ENCODE results near the gene FBXL14. TPM values are rescaled to one million over a fixed set of nuclear protein-coding genes. Genes with fewer than 3 reads are reported as not detected.

The FBXL14 gene
- total RNA-seq, 4 donors from 2014 or later, result 1.5 to 17.4 (median 13.5) TPM

DNA sequence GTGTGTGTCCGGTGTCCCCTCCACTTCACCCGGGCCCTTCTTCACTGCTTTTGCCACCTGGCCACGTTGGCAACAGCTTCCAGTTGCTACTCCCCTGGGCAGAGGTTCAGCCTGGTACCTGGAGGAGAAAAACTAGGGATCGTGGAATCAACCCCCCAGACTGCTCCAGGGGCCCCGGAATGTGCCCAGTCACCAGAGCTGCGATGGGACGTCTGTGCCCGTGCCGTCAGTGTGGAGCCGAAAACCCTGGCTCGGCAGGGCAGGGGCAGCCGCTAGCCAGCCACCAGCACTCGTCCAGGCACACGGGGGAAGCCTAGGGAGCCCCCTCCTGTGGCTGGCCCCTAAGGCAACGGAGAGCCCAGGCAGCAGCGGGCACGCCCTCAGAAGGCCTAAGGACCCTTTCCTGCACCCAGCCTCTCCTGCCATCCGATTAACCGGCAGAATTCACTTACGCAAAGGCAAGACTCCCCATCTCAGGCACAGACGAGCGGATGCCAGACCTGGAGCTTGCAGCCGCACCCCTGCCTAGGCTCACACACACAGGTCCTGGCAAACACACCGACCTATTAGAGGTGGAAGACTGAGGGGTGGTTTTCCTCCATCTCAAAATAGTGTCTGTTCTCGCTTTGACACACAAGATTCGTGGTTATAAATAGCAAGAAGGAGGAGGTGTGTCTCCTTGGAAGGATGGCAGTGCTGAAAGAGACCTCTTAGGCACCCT lies 62.6 kb downstream of the FBXL14 start:
- no peak overlapping the region for H3K27ac ChIP-seq
- intact Hi-C loops (cut with DNase I; ENCODE audit: low total_unique reads), result no loop called here

DNA sequence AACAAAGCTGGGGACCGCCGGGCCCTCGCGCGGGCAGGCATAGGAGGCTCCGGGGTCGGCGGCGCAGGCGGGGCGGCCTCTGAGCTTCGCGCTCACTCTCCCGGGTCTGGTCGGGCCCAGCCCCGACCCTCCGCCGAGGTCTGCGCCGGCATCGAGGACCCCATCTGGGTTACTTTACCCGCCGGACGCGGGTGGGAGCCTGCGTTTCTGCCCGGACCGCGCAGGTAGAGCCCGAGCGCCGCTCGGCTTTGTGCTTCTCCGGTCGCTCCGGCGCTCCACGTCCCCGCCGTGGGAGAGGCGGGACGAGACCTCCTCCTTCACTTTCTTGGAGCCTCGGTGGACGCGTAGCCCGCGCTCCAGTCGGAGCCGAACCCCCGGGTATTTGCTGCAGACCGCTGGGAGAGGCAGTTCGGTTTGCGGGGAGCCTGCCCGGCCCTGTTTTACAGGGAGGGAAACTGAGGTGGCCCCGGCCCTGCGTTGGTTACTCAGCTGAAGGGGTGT lies 63.2 kb downstream of the FBXL14 start:
- H3K4me3 ChIP-seq, result peak overlapping the region; percentile 39 to 54
- no peak for DNase-seq
- peak overlapping the region in 1 of 2 donors; percentile 7 for H3K27ac ChIP-seq
- no peak for TF ChIP-seq POLR2A (IDR thresholded peaks at IDR 0.05)
- no peak for TF ChIP-seq CTCF (IDR thresholded peaks at IDR 0.05)
- no peaks in the 10 kb centered on the region for H3K36me3 ChIP-seq
- peaks cover 0 to 4% of the 10 kb centered on the region in 2 donors for H3K27me3 ChIP-seq
- H3K4me1 ChIP-seq, result no peaks in the 10 kb centered on the region
- no peaks in the 10 kb centered on the region for H3K9me3 ChIP-seq
- intact Hi-C loops (cut with DNase I; ENCODE audit: low total_unique reads), result no loop called here

More for the DNA sequence above, 62.6 kb downstream of the FBXL14 start:
- no peak for TF ChIP-seq POLR2A (IDR thresholded peaks at IDR 0.05)
- no peak for TF ChIP-seq CTCF (IDR thresholded peaks at IDR 0.05)
- Histone ChIP-seq H3K4me1 (no peaks in the 10 kb centered on the region), H3K4me3 (peak overlapping the region; percentile 39 to 54), H3K27me3 (peaks cover 0 to 4% of the 10 kb centered on the region in 2 donors), H3K36me3 (no peaks in the 10 kb centered on the region), H3K9me3 (no peaks in the 10 kb centered on the region)
- DNase-seq, result no peak

DNA sequence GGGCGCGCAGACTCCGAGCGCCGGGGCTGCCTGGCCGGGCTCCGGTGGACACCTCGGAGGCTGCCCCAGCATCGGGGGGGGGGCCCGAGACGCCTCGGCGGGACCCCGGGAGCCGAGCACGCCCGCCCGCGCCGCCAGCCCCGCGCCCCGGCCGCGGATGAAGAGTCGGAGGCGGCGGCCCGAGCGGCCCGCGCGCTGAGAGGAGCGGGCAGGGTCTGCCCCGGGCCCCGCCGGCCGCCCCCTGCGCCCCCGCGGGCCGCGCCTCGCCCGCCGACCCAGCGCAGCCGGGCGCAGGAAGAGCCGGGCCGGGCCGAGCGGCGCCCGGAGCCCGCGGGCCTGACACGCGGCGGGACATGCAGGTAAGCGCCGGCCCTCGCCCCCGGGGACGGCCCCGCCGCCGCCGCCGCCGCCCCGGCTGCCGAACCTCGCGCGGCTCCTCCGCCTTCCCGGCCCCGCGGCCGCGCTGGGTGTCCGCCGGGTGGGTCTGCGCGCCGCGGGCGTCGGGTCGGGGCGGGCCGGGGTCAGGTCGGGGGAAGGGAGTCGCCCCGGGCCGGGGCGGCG lies 63.7 kb downstream of the FBXL14 start:
- intact Hi-C loops (cut with DNase I; ENCODE audit: low total_unique reads), result no loop called here
- H3K27ac ChIP-seq, result peak overlapping the region in 1 of 2 donors; percentile 7

DNA sequence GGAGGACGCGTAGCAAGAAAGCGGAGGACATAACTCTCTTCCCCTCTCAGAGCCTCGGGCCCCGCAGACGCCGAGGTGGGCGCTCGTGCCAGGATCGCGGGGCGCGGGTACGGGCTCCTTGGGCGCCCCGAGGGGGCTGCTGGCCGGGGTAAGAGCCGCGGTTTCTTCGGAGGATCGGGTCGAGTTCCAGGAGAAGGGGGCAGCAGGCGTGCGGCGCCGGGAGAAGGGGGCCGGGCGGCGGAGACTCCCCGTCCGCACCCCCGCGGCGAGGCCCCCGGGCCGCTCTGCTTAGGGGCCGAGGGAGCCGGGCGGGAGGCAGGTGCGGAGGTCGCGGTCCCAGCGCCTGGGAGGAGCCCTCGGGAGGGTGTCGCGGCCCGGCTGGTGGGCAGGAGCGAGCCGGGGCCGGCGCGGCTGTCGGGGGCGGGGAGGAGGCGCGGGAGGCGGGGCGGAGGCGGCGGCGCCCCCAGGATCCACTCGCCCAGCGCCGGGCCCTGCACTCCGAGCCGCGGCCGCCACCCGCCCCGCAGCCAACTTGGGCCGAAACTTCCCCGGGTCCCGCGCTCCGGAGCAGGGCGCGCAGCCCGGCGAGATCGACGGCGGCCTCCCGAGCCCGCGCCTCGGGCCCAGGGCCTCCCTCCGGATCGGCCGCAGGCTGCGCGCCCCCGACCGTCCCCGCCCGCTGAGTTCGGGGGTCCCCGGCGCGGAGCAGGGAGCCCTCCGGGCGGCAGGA lies 64.4 kb downstream of the FBXL14 start:
- intact Hi-C loops (cut with DNase I; ENCODE audit: low total_unique reads), result no loop called here

More for the DNA sequence above, 63.7 kb downstream of the FBXL14 start:
- peaks cover 0 to 4% of the 10 kb centered on the region in 2 donors for H3K27me3 ChIP-seq
- no peaks in the 10 kb centered on the region for H3K4me1 ChIP-seq
- H3K4me3 ChIP-seq, result peak overlapping the region; percentile 39 to 54
- H3K9me3 ChIP-seq, result no peaks in the 10 kb centered on the region
- DNase-seq, result no peak
- no peaks in the 10 kb centered on the region for H3K36me3 ChIP-seq
- TF ChIP-seq CTCF (IDR thresholded peaks at IDR 0.05) (no peak), POLR2A (IDR thresholded peaks at IDR 0.05) (no peak)

More for the DNA sequence above, 64.4 kb downstream of the FBXL14 start:
- Histone ChIP-seq H3K4me3 (peak overlapping the region; percentile 26 to 49), H3K9me3 (no peaks in the 10 kb centered on the region), H3K27ac (peak overlapping the region in 1 of 2 donors; percentile 7), H3K27me3 (peaks cover 0 to 4% of the 10 kb centered on the region in 2 donors), H3K36me3 (no peaks in the 10 kb centered on the region), H3K4me1 (no peaks in the 10 kb centered on the region)
- TF ChIP-seq CTCF (IDR thresholded peaks at IDR 0.05) (no peak), POLR2A (IDR thresholded peaks at IDR 0.05) (no peak)
- DNase-seq, result no peak
